ENCODE data around the gene SNTB2. TPM values are rescaled to one million over a fixed set of nuclear protein-coding genes. Genes with fewer than 3 reads are reported as not detected.
A peak's percentile ranks its signal among the peaks of the same experiment; 100 is the strongest.

Gene SNTB2
- total and polyA plus RNA-seq, 2 of the 13 experiments (the other 11 are each of a cell fraction or from before 2014, with no cell fraction given): 11.5 to 19.2 TPM

GRCh38 chr16:69187446-69188235, 677 bp downstream of the SNTB2 start (continued):
- TF ChIP-seq ATF7-NPFF (CRISPR knock-in tag; IDR thresholded peaks at IDR 0.05; ENCODE audit: low read depth): peak; percentile 24; the same call in 1 of the 2 replicates
- 0 out of 2 replicates have a peak, but pooled peaks have one; percentile 67 for TF ChIP-seq TERF1 (CRISPR knock-in tag; IDR thresholded peaks at IDR 0.05)
- no peak for TF ChIP-seq ZNF879 (CRISPR knock-in tag; IDR thresholded peaks at IDR 0.05)
- TF ChIP-seq STAT5B (CRISPR knock-in tag; IDR thresholded peaks at IDR 0.05): no peak
- no peak for TF ChIP-seq NCOR1 (IDR thresholded peaks at IDR 0.05; ENCODE audit: borderline replicate concordance, low read length)
- TF ChIP-seq KAT8 (CRISPR knock-in tag; IDR thresholded peaks at IDR 0.05): 0 out of 2 replicates have a peak, but pooled peaks have one; percentile 19
- no peak for TF ChIP-seq ZNF775 (CRISPR knock-in tag; IDR thresholded peaks at IDR 0.05; ENCODE audit: borderline replicate concordance)
- no peak for TF ChIP-seq HHEX (CRISPR knock-in tag; IDR thresholded peaks at IDR 0.05)
- 0 out of 2 replicates have a peak, but pooled peaks have one; percentile 44 for TF ChIP-seq ZFAT (CRISPR knock-in tag; conservative IDR thresholded peaks at IDR 0.05)
- no peak for TF ChIP-seq HNF1A (IDR thresholded peaks at IDR 0.05; ENCODE audit: low read depth)
- TF ChIP-seq HNF1A (CRISPR knock-in tag; IDR thresholded peaks at IDR 0.05; ENCODE audit: borderline replicate concordance): no peak; the same call in 1 of the 2 replicates
- TF ChIP-seq ZGPAT (CRISPR knock-in tag; IDR thresholded peaks at IDR 0.05): 0 out of 2 replicates have a peak, but pooled peaks have one; percentile 10
- TF ChIP-seq REST (IDR thresholded peaks at IDR 0.05; ENCODE audit: borderline replicate concordance in 1 of 2, low read depth in 1 of 2, low read length in 2 of 2): no peak
- 0 out of 2 replicates have a peak, but pooled peaks have one; percentile 33 for TF ChIP-seq ZNF44 (CRISPR knock-in tag; IDR thresholded peaks at IDR 0.05)
- TF ChIP-seq ZSCAN5A (CRISPR knock-in tag; IDR thresholded peaks at IDR 0.05; ENCODE audit: borderline replicate concordance): no peak
- TF ChIP-seq CEBPG (CRISPR knock-in tag; IDR thresholded peaks at IDR 0.05): no peak; the same call in 1 of the 2 replicates
